GM12891 (cell line): Measurements from ENCODE around the gene JAGN1.
"Not testable (repeated sequence)": the region's sequence is repeated elsewhere in the genome, so short reads cannot be mapped to it uniquely, and the experiment has no call there.

Source experiments
- POLR2A ChIP-seq: IDR thresholded peaks from 2 replicates; pipeline ENCODE4 v1.6.1; 2011; ENCODE audit warnings: low read depth, low read length, control low read depth
- POLR2AphosphoS5 ChIP-seq: IDR thresholded peaks from 2 replicates; pipeline ENCODE4 v1.6.1; 2011; ENCODE audit warnings: low read depth, low read length, control low read depth

- not testable (repeated sequence) for TF ChIP-seq POLR2A, POLR2AphosphoS5
Measured at GRCh38 chr3:9876255-9876654, 14.2 kb upstream of the JAGN1 start.
